ENCODE data around the gene COA7. TPM values are rescaled to one million over a fixed set of nuclear protein-coding genes. Genes with fewer than 3 reads are reported as not detected.
"Not testable (repeated sequence)": the region's sequence is repeated elsewhere in the genome, so short reads cannot be mapped to it uniquely, and the experiment has no call there.

COA7 gene
- polyA plus RNA-seq, 3 donors from 2014 or later = 2.7 to 5.9 (median 5.9) TPM

- Mint-ChIP-seq H3K36me3 (peaks cover 13 to 16% (median 13%) of the 10 kb centered on the region in 3 donors), H3K27ac (peak overlapping the region in 1 of 6 donors; percentile 66)
Measured at GRCh38 chr1:52691821-52692220, 6.3 kb downstream of the COA7 start.

GRCh38 chr1:52686830-52687229, 11.3 kb downstream of the COA7 start:
- Mint-ChIP-seq H3K27ac (peak overlapping the region in 1 of 6 donors; percentile 61), H3K36me3 (peaks cover 3 to 15% (median 7%) of the 10 kb centered on the region in 3 donors), H3K9me3 (no peaks in the 10 kb centered on the region), H3K4me3 (no peak overlapping the region), H3K27me3 (ENCODE audit: low read depth in 3 of 3) (peaks cover 0 to 2% (median 0%) of the 10 kb centered on the region in 3 donors), H3K4me1 (peaks cover 10 to 27% of the 10 kb centered on the region in 2 donors)
- no peak for DNase-seq

More at GRCh38 chr1:52691821-52692220, 6.3 kb downstream of the COA7 start:
- no peak for DNase-seq
- Mint-ChIP-seq H3K4me3 (no peak overlapping the region), H3K9me3 (no peaks in the 10 kb centered on the region), H3K4me1 (peaks cover 0 to 7% of the 10 kb centered on the region in 2 donors), H3K27me3 (ENCODE audit: low read depth in 3 of 3) (peaks cover 0 to 2% (median 0%) of the 10 kb centered on the region in 3 donors)

GRCh38 chr1:52686261-52686751, 11.8 kb downstream of the COA7 start:
- peaks cover 0 to 11% (median 3%) of the 10 kb centered on the region in 3 donors for H3K36me3 Mint-ChIP-seq
- not testable (repeated sequence) for H3K9me3 Mint-ChIP-seq; H3K27me3 Mint-ChIP-seq (ENCODE audit: low read depth in 3 of 3)
- peak overlapping the region in 1 of 5 donors; percentile 48 for H3K4me3 Mint-ChIP-seq
- H3K27ac Mint-ChIP-seq = peak overlapping the region; percentile 37 to 89 (median 64)
- peak; percentile 68 to 77 (median 72) for DNase-seq
- H3K4me1 Mint-ChIP-seq = peaks cover 10 to 27% of the 10 kb centered on the region in 2 donors

- Mint-ChIP-seq H3K27me3 (ENCODE audit: low read depth in 3 of 3) (peaks cover 0 to 2% (median 0%) of the 10 kb centered on the region in 3 donors), H3K4me1 (peaks cover 10 to 27% of the 10 kb centered on the region in 2 donors), H3K9me3 (no peaks in the 10 kb centered on the region), H3K27ac (peak overlapping the region in 1 of 6 donors; percentile 25), H3K36me3 (peaks cover 0 to 17% (median 3%) of the 10 kb centered on the region in 3 donors), H3K4me3 (no peak overlapping the region)
- DNase-seq = no peak
Measured at GRCh38 chr1:52684545-52684944, 13.6 kb downstream of the COA7 start.

DNA sequence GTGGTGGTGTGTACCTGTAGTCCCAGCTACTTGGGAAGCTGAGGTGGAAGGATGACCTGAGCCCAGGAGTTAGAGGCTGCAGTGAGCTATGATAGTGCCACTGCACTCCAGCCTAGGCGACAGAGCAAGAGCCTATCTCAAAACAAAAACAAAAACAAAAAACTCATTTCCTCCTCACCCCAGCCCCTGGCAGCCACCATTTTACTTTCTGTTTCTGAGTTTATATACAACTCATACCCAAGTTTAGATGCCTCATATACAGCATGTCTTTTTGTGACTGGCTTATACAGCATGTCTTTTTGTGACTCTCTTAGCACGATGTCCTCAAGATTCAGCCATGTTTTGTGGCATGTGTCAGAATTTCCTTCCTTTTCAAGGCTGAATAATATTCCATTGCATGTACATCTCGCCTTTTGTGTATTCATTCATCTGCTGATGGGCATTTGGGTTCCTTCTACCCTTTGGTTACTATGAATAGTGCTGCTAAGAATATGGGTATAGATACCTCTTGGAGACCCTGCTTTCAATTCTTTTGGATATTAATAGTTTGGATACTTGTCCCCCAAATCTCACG, 14.7 kb downstream of the COA7 start:
- no peak for DNase-seq
- Mint-ChIP-seq H3K4me3 (no peak overlapping the region), H3K9me3 (no peaks in the 10 kb centered on the region), H3K27ac (peak overlapping the region in 2 of 6 donors; percentile 22 to 35), H3K36me3 (peaks cover 0 to 21% (median 3%) of the 10 kb centered on the region in 3 donors), H3K27me3 (ENCODE audit: low read depth in 3 of 3) (peaks cover 0 to 2% (median 0%) of the 10 kb centered on the region in 3 donors), H3K4me1 (peaks cover 10 to 27% of the 10 kb centered on the region in 2 donors)

DNA sequence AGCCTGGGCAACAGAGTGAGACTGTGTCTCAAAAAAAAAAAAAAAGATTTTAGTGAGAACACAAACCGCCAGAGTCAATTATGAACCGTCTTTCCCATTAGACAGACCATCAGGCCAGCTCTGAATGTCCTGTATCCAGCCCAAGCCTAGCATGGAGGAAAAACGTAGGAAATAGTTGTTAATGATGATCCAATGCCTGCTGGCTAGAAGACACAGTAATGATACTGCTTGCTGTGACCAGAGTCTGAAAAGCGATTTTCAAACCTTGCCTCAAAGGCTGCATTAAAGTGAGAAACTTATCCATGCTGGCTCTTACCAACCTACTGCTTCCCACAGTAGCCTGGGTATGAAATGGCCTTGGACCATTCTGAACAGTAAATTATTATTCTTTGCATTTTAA, 17.0 kb downstream of the COA7 start:
- peaks cover 7 to 14% of the 10 kb centered on the region in 2 donors for H3K4me1 Mint-ChIP-seq
- peaks cover 0 to 20% (median 8%) of the 10 kb centered on the region in 3 donors for H3K36me3 Mint-ChIP-seq
- no peaks in the 10 kb centered on the region for H3K9me3 Mint-ChIP-seq
- no peak overlapping the region for H3K4me3 Mint-ChIP-seq
- H3K27ac Mint-ChIP-seq = no peak overlapping the region
- DNase-seq = no peak
- H3K27me3 Mint-ChIP-seq (ENCODE audit: low read depth in 3 of 3) = no peaks in the 10 kb centered on the region

DNA sequence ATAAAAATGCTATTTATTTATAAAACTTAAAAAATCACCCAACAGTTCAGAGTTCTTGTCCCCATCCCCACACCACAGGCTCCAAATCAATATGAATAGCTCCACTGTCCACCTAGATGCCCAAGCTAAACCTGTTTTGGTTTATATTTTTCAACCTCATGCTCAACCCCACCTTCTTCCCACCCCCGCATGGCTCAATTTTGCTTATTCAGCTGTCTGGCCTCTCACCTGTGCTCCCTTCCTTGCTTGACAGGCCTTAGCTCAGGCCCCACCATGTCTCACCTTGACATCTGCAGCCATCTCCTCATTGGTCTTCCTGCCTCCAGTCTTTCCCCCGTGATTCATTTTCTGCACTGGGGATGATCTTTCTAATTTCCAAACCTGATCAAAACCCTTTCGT, 17.8 kb downstream of the COA7 start:
- Mint-ChIP-seq H3K27ac (peak overlapping the region in 1 of 6 donors; percentile 71), H3K36me3 (peaks cover 0 to 19% (median 6%) of the 10 kb centered on the region in 3 donors), H3K27me3 (ENCODE audit: low read depth in 3 of 3) (no peaks in the 10 kb centered on the region)

GRCh38 chr1:52679498-52679897, 18.6 kb downstream of the COA7 start:
- DNase-seq = no peak
- Mint-ChIP-seq H3K36me3 (peaks cover 6 to 25% (median 6%) of the 10 kb centered on the region in 3 donors), H3K4me1 (peaks cover 7 to 16% of the 10 kb centered on the region in 2 donors), H3K9me3 (no peaks in the 10 kb centered on the region), H3K27me3 (ENCODE audit: low read depth in 3 of 3) (no peaks in the 10 kb centered on the region), H3K4me3 (no peak overlapping the region), H3K27ac (peak overlapping the region in 1 of 6 donors; percentile 53)

More for the DNA sequence above, 17.8 kb downstream of the COA7 start:
- Mint-ChIP-seq H3K4me3 (no peak overlapping the region), H3K4me1 (peaks cover 4 to 11% of the 10 kb centered on the region in 2 donors), H3K9me3 (no peaks in the 10 kb centered on the region)
- DNase-seq = no peak

- Mint-ChIP-seq H3K4me1 (peaks cover 7 to 16% of the 10 kb centered on the region in 2 donors), H3K27me3 (ENCODE audit: low read depth in 3 of 3) (peaks cover 0 to under 1% (median 0%) of the 10 kb centered on the region in 3 donors), H3K9me3 (no peaks in the 10 kb centered on the region), H3K4me3 (no peak overlapping the region), H3K27ac (no peak overlapping the region), H3K36me3 (peaks cover 6 to 24% (median 7%) of the 10 kb centered on the region in 3 donors)
- no peak for DNase-seq
Measured at GRCh38 chr1:52679048-52679447, 19.1 kb downstream of the COA7 start.

- Mint-ChIP-seq H3K36me3 (peaks cover 10 to 34% (median 11%) of the 10 kb centered on the region in 3 donors), H3K9me3 (no peaks in the 10 kb centered on the region), H3K27ac (peak overlapping the region in 3 of 6 donors; percentile 12 to 65 (median 26)), H3K27me3 (ENCODE audit: low read depth in 3 of 3) (peaks cover 0 to 2% (median 0%) of the 10 kb centered on the region in 3 donors), H3K4me1 (peaks cover 3 to 6% of the 10 kb centered on the region in 2 donors), H3K4me3 (no peak overlapping the region)
- DNase-seq = no peak
Measured at GRCh38 chr1:52677076-52677806, 20.9 kb downstream of the COA7 start.

DNA sequence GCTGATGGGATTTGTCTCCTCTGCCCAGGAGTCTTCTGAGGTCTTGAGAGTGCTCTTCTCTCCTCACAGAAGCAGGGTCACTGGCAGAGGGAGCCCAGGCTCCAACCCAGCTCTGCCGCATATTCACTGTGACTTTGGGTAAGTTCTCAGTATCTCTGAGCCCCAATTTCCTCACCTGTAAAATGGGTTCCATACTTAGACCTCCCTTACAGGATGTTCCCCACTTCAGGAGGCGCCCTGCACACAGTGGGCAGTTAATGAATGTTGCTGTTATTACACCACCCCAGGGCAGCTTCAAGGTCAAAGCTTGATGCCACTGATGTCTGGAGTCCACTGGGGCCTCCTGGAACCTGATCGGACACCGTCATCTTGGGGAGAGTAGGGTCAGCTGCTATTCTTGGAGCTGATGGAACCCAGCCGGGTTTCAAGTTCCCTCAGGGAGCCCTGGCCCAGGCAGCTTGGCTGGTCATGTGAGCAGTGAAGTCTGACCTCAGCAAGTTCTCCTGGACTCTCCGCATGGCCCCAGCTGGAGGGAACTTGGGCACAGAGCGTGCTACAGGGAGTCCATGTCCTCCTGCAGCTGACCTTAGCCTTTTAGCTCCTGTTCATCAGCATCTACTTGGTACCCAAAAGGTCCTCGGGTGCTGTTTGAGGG, 21.8 kb downstream of the COA7 start:
- H3K4me1 Mint-ChIP-seq = peaks cover 3 to 6% of the 10 kb centered on the region in 2 donors
- DNase-seq = no peak

GRCh38 chr1:52674497-52675384, 23.4 kb downstream of the COA7 start:
- Mint-ChIP-seq H3K4me1 (peaks cover 3 to 6% of the 10 kb centered on the region in 2 donors), H3K27me3 (ENCODE audit: low read depth in 3 of 3) (peaks cover 0 to 2% (median 0%) of the 10 kb centered on the region in 3 donors), H3K27ac (peak overlapping the region in 2 of 6 donors; percentile 35 to 42), H3K36me3 (peaks cover 11 to 35% (median 15%) of the 10 kb centered on the region in 3 donors), H3K9me3 (no peaks in the 10 kb centered on the region), H3K4me3 (no peak overlapping the region)
- no peak for DNase-seq

More for the DNA sequence above, 21.8 kb downstream of the COA7 start:
- Mint-ChIP-seq H3K27me3 (ENCODE audit: low read depth in 3 of 3) (peaks cover 0 to 2% (median 0%) of the 10 kb centered on the region in 3 donors), H3K27ac (no peak overlapping the region), H3K9me3 (no peaks in the 10 kb centered on the region), H3K4me3 (no peak overlapping the region), H3K36me3 (peaks cover 10 to 34% (median 11%) of the 10 kb centered on the region in 3 donors)

GRCh38 chr1:52673513-52673912, 24.6 kb downstream of the COA7 start:
- no peak for DNase-seq
- Mint-ChIP-seq H3K9me3 (no peaks in the 10 kb centered on the region), H3K27me3 (ENCODE audit: low read depth in 3 of 3) (peaks cover 0 to 2% (median 0%) of the 10 kb centered on the region in 3 donors), H3K4me1 (peaks cover 3 to 6% of the 10 kb centered on the region in 2 donors), H3K27ac (no peak overlapping the region), H3K36me3 (peaks cover 11 to 34% (median 15%) of the 10 kb centered on the region in 3 donors), H3K4me3 (no peak overlapping the region)

All from immature natural killer cell (primary cell).